Endothelial cell of umbilical vein (primary cell): ENCODE results near the gene HMGN2. TPM values are rescaled to one million over a fixed set of nuclear protein-coding genes. Genes with fewer than 3 reads are reported as not detected.
"Not testable (repeated sequence)": the region's sequence is repeated elsewhere in the genome, so short reads cannot be mapped to it uniquely, and the experiment has no call there.

ENCODE experiments used
- BruUV-seq: library from RNA; stranded (reverse); fragments of 400-500 nt; replicated peaks from 2 replicates; lab custom pipeline; 2021; lab: Mats Ljungman, UMichigan
- CTCF ChIA-PET: fragments of 300-600, 350-600 bp; sonication (Branson Sonifier 250); formaldehyde crosslinking; loops from one replicate; lab custom pipeline; 2021; ENCODE audit warnings: antibody characterized with exemption, inconsistent platforms; lab: Charles Lee
- POLR2A ChIA-PET: fragments of 300-600, 350-600 bp; sonication (Branson Sonifier 250); formaldehyde crosslinking; loops from one replicate; lab custom pipeline; 2021; ENCODE audit warnings: antibody characterized with exemption, inconsistent platforms; lab: Charles Lee
- DNase-seq: peaks from one replicate; pipeline ENCODE4 v3.0.0-alpha.2; 2011; ENCODE audit warnings: low read depth, low spot score
- FAIRE-seq: peaks from 2 replicates; lab custom pipeline; 2011; peaks lifted over from hg19 to GRCh38; lab: Jason Lieb, UNC
- H2AFZ ChIP-seq: 2 replicates; pipeline ENCODE4 v1.6.0; 2012; ENCODE audit warnings: low read depth, low read length, control low read depth, inconsistent platforms
- H3K27ac ChIP-seq: 2 replicates; pipeline ENCODE4 v1.5.1; 2011; ENCODE audit warnings: low read depth, mild to moderate bottlenecking, control low read depth, low read length, moderate library complexity; ENCODE audit not compliant: insufficient read depth
- H3K27me3 ChIP-seq, 2 experiments: 2 replicates each; pipeline versions ENCODE4 v1.6.0 to v1.6.1; 2011; ENCODE audit warnings: low read length in 2 of 2, mixed read lengths in 1 of 2; ENCODE audit not compliant: control insufficient read depth in 2 of 2, insufficient read depth in 2 of 2
- H3K36me3 ChIP-seq, 2 experiments: 2 replicates in 1 of 2; 3 replicates in 1 of 2; pipeline ENCODE4 v1.5.1; 2011; ENCODE audit warnings: low read length in 2 of 2, mild to moderate bottlenecking in 1 of 2, moderate library complexity in 1 of 2; ENCODE audit not compliant: control insufficient read depth in 2 of 2, insufficient read depth in 2 of 2; ENCODE audit errors: extremely low read depth in 1 of 2
- H3K4me1 ChIP-seq: 3 replicates; pipeline ENCODE4 v1.5.1; 2011; ENCODE audit warnings: mild to moderate bottlenecking, low read length; ENCODE audit not compliant: control insufficient read depth, insufficient read depth; ENCODE audit errors: extremely low read depth
- H3K4me2 ChIP-seq: 2 replicates; pipeline ENCODE4 v1.6.1; 2011; ENCODE audit warnings: low read length, control low read depth, mixed read lengths; ENCODE audit not compliant: insufficient read depth
- H3K4me3 ChIP-seq, 3 experiments: fragments of 200-600 bp in 1 of 3; sonication (generic), shearing (Covaris generic) in 1 of 3; replicated peaks in 1 of 3; 2 replicates each; pipeline ENCODE4 v1.5.1; 2011 to 2016; ENCODE audit warnings: control low read depth in 3 of 3, low read length in 3 of 3, mild to moderate bottlenecking in 2 of 3, inconsistent platforms in 1 of 3, low read depth in 1 of 3, moderate library complexity in 1 of 3; ENCODE audit not compliant: insufficient read depth in 1 of 3
- H3K79me2 ChIP-seq: 2 replicates; pipeline ENCODE4 v1.6.0; 2012; ENCODE audit warnings: low read length, inconsistent platforms; ENCODE audit not compliant: control insufficient read depth, insufficient read depth
- H3K9ac ChIP-seq: replicated peaks from 2 replicates; pipeline ENCODE3; 2011; ENCODE audit warnings: low read length, control low read depth; ENCODE audit not compliant: insufficient read depth; ENCODE audit errors: extremely low read depth
- H3K9me1 ChIP-seq: replicated peaks from 3 replicates; pipeline ENCODE4 v1.6.0; 2011; ENCODE audit warnings: mild to moderate bottlenecking, low read length; ENCODE audit not compliant: control insufficient read depth, insufficient read depth; ENCODE audit errors: extremely low read depth
- H3K9me3 ChIP-seq: replicated peaks from 2 replicates; pipeline ENCODE4 v1.5.1; 2012; ENCODE audit warnings: low read length, inconsistent platforms; ENCODE audit not compliant: control insufficient read depth, insufficient read depth
- H4K20me1 ChIP-seq: replicated peaks from 2 replicates; pipeline ENCODE3; 2011; ENCODE audit warnings: mild to moderate bottlenecking, low read length; ENCODE audit not compliant: control insufficient read depth, insufficient read depth; ENCODE audit errors: extremely low read depth
- GATA2 ChIP-seq: IDR thresholded peaks from 2 replicates; pipeline ENCODE4 v1.7.0; 2011; ENCODE audit warnings: low read depth, mild to moderate bottlenecking, moderate library complexity, mixed read lengths, low read length; ENCODE audit not compliant: insufficient read length, insufficient read depth
- JUN ChIP-seq: IDR thresholded peaks from 2 replicates; pipeline ENCODE4 v1.6.1; 2011; ENCODE audit warnings: borderline replicate concordance, low read depth; ENCODE audit not compliant: insufficient read length, insufficient read depth
- MYC ChIP-seq: IDR thresholded peaks from one replicate; pipeline ENCODE4 v1.6.1; 2011; ENCODE audit warnings: mild to moderate bottlenecking, low read depth, low read length
- dilution Hi-C: fragments of 300-500 bp; cut with MboI; formaldehyde crosslinking; loops from one replicate; pipeline ENCODE4 v1.15.0; 2019; ENCODE audit warnings: low sequenced_read_pairs; ENCODE audit not compliant: extremely low pct_ligation_motif_present
- intact Hi-C: fragments of 100-400 bp; cut with micrococcal nuclease; formaldehyde crosslinking; loops from one replicate; pipeline ENCODE4 v1.10.0; 2022
- polyA plus RNA-seq, 4 experiments: library from polyadenylated mRNA; depleted of rRNA in 3 of 4; stranded (reverse) in 3 of 4; unstranded in 1 of 4; fragments of >200 nt; gene quantifications; 2 replicates each; pipeline versions ENCODE4 v1.2.1 to v1.2.3, GENCODE V29; 2011 to 2012; ENCODE audit warnings: missing spikeins in 1 of 4
- total RNA-seq: library from RNA; stranded (reverse); gene quantifications from 2 replicates; pipeline ENCODE4 v1.2.3, GENCODE V29; 2021

Gene HMGN2
- total and polyA plus RNA-seq, 2 donors (not counting 3 experiments of a cell fraction or from before 2014, with no cell fraction given) = 240 to 580 TPM

- H3K9me1 ChIP-seq, DNase-seq, H4K20me1 ChIP-seq, H3K79me2 ChIP-seq, POLR2A ChIA-PET, dilution Hi-C loops, BruUV-seq, H3K9ac ChIP-seq, H2AFZ ChIP-seq, H3K27ac ChIP-seq, H3K36me3 ChIP-seq, H3K4me2 ChIP-seq, FAIRE-seq, H3K9me3 ChIP-seq, intact Hi-C loops, H3K27me3 ChIP-seq, H3K4me1 ChIP-seq, H3K4me3 ChIP-seq: not testable (repeated sequence)
- CTCF ChIA-PET = interaction anchor here (1.2 to 1.8 kb wide), 4 partner anchors 8 to 194 kb away, joined by 3 to 4 read pairs (median 4); no protein-coding TSS in a partner anchor
Observed at GRCh38 chr1:26515836-26516235, 43.6 kb downstream of the HMGN2 start.

DNA sequence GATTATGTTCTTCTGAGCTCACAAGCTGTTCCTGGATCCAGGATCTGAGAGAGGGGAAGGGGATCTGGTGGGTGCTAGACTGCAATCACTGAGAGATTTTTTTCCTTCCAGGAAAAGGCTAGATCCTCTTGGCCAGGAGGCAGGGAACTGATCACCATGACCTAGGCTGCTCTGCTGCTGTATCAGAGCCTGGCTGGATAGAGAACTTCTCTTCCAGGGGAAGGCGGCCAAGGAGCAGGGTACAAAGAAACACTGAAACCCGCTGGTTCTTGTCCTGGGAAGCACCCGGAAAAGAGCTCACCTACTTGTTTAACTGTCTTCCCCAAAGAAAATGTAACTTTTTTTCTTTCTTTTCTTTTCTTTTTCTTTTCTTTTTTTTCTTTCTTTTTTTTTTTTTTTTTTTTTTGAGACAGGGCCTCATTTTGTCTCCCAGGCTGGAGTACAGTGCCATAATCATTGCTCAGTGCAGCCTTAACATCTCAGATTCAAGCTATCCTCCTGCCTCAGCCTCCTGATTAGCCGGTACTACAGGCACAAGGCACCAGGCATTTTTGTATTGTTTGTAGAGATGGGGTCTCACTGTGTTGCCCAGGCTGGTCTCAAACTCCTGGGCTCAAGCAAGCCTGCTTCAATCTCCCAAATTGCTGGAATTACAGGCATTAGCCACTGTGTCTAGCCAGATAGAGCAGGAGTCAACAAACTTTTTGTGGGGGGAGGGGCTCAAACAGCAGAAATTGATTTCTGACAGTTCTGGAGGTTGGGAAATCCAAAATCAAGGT lies 44.9 kb downstream of the HMGN2 start:
- FAIRE-seq (no peak), DNase-seq (no peak)
- H3K9ac ChIP-seq = no peak overlapping the region
- TF ChIP-seq MYC (no peak), GATA2 (no peak), JUN (no peak)
- no peaks in the 10 kb centered on the region for H3K9me1 ChIP-seq
- dilution Hi-C loops = no loop called here
- ChIA-PET POLR2A (no interaction called here), CTCF (interaction anchor here (0.6 to 2.5 kb wide), 8 partner anchors 10 to 889 kb away, joined by 3 to 11 read pairs (median 4); no protein-coding TSS in a partner anchor)
- no peaks in the 10 kb centered on the region for H3K79me2 ChIP-seq
- H3K9me3 ChIP-seq = no peaks in the 10 kb centered on the region
- BruUV-seq = no TSS peak
- H3K27ac ChIP-seq = no peak overlapping the region
- H4K20me1 ChIP-seq = no peaks in the 10 kb centered on the region
- no peak overlapping the region for H3K4me3 ChIP-seq
- no peaks in the 10 kb centered on the region for H3K4me1 ChIP-seq
- H3K4me2 ChIP-seq = no peak overlapping the region
- H3K36me3 ChIP-seq = no peaks in the 10 kb centered on the region
- no peak overlapping the region for H2AFZ ChIP-seq
- intact Hi-C loops = no loop called here
- H3K27me3 ChIP-seq = peaks cover 4 to 5% of the 10 kb centered on the region in 2 experiments
